Smooth muscle cell (in vitro differentiated cells): ENCODE results near the gene IRF9. TPM values are rescaled to one million over a fixed set of nuclear protein-coding genes. Genes with fewer than 3 reads are reported as not detected.

Experiments
- DNase-seq: peaks from one replicate; lab custom pipeline; 2025; ENCODE audit not compliant: unreplicated experiment; lab: John Stamatoyannopoulos, UW
- H2AFZ ChIP-seq: fragments of 200-600 bp; sonication (generic); 2 replicates; pipeline ENCODE4 v1.6.0; 2016; ENCODE audit warnings: antibody characterized with exemption, low read depth, mild to moderate bottlenecking
- H3F3A ChIP-seq: fragments of 200-600 bp; sonication (generic); 2 replicates; pipeline ENCODE4 v1.6.0; 2017; ENCODE audit warnings: antibody characterized with exemption, low read depth
- H3K27ac ChIP-seq: fragments of 200-600 bp; sonication (generic); 2 replicates; pipeline ENCODE4 v1.5.1; 2016; ENCODE audit warnings: low read depth, mild to moderate bottlenecking
- H3K27me3 ChIP-seq: fragments of 200-600 bp; sonication (generic); 2 replicates; pipeline ENCODE4 v1.6.1; 2016; ENCODE audit warnings: low read depth, mild to moderate bottlenecking
- H3K36me3 ChIP-seq: fragments of 200-600 bp; sonication (generic); 2 replicates; pipeline ENCODE4 v1.5.1; 2016; ENCODE audit warnings: low read depth
- H3K4me1 ChIP-seq: fragments of 200-600 bp; sonication (generic); 2 replicates; pipeline ENCODE4 v1.5.1; 2016; ENCODE audit warnings: low read depth
- H3K4me2 ChIP-seq: fragments of 200-600 bp; sonication (generic); 2 replicates; pipeline ENCODE4 v1.6.0; 2016; ENCODE audit warnings: mild to moderate bottlenecking
- H3K4me3 ChIP-seq: fragments of 200-600 bp; sonication (generic); 2 replicates; pipeline ENCODE4 v1.5.1; 2016; ENCODE audit warnings: mild to moderate bottlenecking
- H3K79me2 ChIP-seq: fragments of 200-600 bp; sonication (generic); 2 replicates; pipeline ENCODE4 v1.6.0; 2016; ENCODE audit warnings: low read depth, mild to moderate bottlenecking
- H3K9ac ChIP-seq: fragments of 200-600 bp; sonication (generic); 2 replicates; pipeline ENCODE4 v1.6.0; 2016; ENCODE audit warnings: low read depth
- H3K9me3 ChIP-seq: fragments of 200-600 bp; sonication (generic); replicated peaks from 2 replicates; pipeline ENCODE4 v1.5.1; 2016; ENCODE audit warnings: low read depth
- H4K20me1 ChIP-seq: fragments of 200-600 bp; sonication (generic); 2 replicates; pipeline ENCODE4 v1.6.0; 2016; ENCODE audit warnings: low read depth
- WGBS: methylation state at CpG from one replicate; pipeline ENCODE4 v1.1.7; 2016; ENCODE audit warnings: low lambda C conversion rate; 5-methylcytosine and 5-hydroxymethylcytosine counted together
- polyA plus RNA-seq: library from polyadenylated mRNA; unstranded; fragments of >200 nt; fragmentation: Nextera tagmentation; extraction: Ambion mirVana; gene quantifications from 2 replicates; pipeline ENCODE4 v1.2.1, GENCODE V29; 2016
- total RNA-seq: library from RNA; depleted of rRNA; stranded (reverse); fragments of >200 nt; gene quantifications from 2 replicates; pipeline ENCODE4 v1.2.3, GENCODE V29; 2014
- TF ChIP-seq, protein P1 (sequence below): fragments of 200-600 bp; sonication (generic); IDR thresholded peaks from 2 replicates; pipeline ENCODE4 v1.5.1; 2017; ENCODE audit warnings: borderline replicate concordance, mild to moderate bottlenecking, antibody characterized with exemption; ENCODE audit not compliant: insufficient read depth, poor library complexity, severe bottlenecking

The IRF9 gene
- total and polyA plus RNA-seq, 2 experiments from 2014 or later: 42.0 to 42.7 TPM

DNA sequence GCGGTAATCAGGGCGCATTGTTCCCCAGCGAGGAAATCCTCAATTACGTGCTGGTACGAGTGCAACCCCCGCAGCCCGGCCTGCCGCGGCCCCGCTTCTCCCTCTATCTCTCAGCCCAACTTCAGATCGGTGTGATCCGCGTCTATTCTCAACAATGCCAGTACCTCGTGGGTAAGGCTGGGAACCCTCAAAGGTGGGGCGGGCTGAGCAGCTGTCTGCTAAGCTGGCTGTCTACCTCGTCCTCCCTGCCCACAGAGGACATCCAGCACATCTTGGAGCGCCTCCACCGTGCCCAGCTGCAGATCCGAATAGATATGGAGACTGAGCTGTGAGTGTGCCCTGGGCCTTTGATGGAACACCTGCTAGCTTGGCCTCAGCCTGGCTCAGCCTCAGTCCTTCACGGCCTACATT lies 11.8 kb downstream of the IRF9 start:
- Histone ChIP-seq H3K27ac (no peak overlapping the region), H3K79me2 (no peaks in the 10 kb centered on the region), H3K4me1 (peaks cover 10% of the 10 kb centered on the region), H3F3A (no peaks in the 10 kb centered on the region), H3K27me3 (no peaks in the 10 kb centered on the region), H3K4me3 (peak overlapping the region; percentile 42), H2AFZ (no peak overlapping the region), H3K36me3 (no peaks in the 10 kb centered on the region), H3K9me3 (no peaks in the 10 kb centered on the region), H3K9ac (no peak overlapping the region), H4K20me1 (no peaks in the 10 kb centered on the region), H3K4me2 (peak overlapping the region; percentile 86)
- WGBS: 79% methylated on average over 20 of the region's 20 CpGs
- TF ChIP-seq, protein P1, sequence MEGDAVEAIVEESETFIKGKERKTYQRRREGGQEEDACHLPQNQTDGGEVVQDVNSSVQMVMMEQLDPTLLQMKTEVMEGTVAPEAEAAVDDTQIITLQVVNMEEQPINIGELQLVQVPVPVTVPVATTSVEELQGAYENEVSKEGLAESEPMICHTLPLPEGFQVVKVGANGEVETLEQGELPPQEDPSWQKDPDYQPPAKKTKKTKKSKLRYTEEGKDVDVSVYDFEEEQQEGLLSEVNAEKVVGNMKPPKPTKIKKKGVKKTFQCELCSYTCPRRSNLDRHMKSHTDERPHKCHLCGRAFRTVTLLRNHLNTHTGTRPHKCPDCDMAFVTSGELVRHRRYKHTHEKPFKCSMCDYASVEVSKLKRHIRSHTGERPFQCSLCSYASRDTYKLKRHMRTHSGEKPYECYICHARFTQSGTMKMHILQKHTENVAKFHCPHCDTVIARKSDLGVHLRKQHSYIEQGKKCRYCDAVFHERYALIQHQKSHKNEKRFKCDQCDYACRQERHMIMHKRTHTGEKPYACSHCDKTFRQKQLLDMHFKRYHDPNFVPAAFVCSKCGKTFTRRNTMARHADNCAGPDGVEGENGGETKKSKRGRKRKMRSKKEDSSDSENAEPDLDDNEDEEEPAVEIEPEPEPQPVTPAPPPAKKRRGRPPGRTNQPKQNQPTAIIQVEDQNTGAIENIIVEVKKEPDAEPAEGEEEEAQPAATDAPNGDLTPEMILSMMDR: no peak
- no peak for DNase-seq

- H3K9ac ChIP-seq: no peak overlapping the region
- no peaks in the 10 kb centered on the region for H3K36me3 ChIP-seq
- H3K4me2 ChIP-seq: no peak overlapping the region
- peaks cover 6% of the 10 kb centered on the region for H3K4me1 ChIP-seq
- TF ChIP-seq, protein P1: no peak
- H3K4me3 ChIP-seq: no peak overlapping the region
- H3K27me3 ChIP-seq: no peaks in the 10 kb centered on the region
- 99% methylated on average over 5 of the region's 5 CpGs for WGBS
- no peaks in the 10 kb centered on the region for H3K9me3 ChIP-seq
- no peaks in the 10 kb centered on the region for H3F3A ChIP-seq
- no peaks in the 10 kb centered on the region for H3K79me2 ChIP-seq
- no peak overlapping the region for H3K27ac ChIP-seq
- H2AFZ ChIP-seq: no peak overlapping the region
- DNase-seq: no peak
- no peaks in the 10 kb centered on the region for H4K20me1 ChIP-seq
Observed at GRCh38 chr14:24176599-24176998, 15.5 kb downstream of the IRF9 start.

DNA sequence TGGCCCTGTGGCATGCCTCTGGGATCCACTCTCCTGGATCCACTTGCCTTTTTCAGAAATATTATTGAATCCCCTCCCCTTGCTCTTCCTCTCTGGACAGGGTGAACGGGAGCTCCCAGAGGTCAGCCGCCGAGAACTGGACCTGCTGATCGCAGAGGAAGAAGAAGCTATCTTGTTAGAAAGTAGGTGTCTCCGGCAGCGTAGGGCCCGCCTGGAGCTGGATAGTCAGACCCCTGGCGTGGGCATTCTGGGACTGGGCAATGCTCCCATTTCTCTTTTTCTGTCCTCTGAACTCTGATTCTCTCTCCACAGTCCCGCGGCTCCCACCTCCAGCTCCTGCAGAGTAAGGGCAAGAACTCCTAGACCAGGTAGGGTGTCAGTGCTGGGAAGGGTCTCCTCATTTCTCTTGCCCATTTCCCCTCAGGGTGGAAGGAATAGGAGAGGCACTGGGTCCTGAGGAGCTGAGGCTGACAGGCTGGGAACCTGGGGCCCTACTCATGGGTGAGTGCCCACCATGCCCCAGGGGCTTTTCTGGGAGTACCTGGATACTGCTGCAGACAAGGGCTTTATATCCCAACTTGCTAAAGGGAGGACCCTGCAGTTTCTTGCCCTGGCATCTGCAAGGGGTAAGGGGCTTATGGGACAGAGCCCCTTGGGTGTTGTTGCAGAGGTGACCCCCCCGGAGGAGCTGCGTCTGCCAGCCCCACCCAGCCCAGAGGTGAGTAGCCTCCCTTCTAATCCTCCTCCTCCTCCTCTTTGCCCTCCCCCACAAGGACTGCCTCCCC lies 16.2 kb downstream of the IRF9 start:
- H3K4me1 ChIP-seq: peaks cover 4% of the 10 kb centered on the region
- no peak for DNase-seq
- H3F3A ChIP-seq: no peaks in the 10 kb centered on the region
- H3K36me3 ChIP-seq: no peaks in the 10 kb centered on the region
- 98% methylated on average over 12 of the region's 12 CpGs for WGBS
- H3K4me3 ChIP-seq: no peak overlapping the region
- H4K20me1 ChIP-seq: no peaks in the 10 kb centered on the region
- H3K9me3 ChIP-seq: no peaks in the 10 kb centered on the region
- H3K4me2 ChIP-seq: no peak overlapping the region
- H3K27me3 ChIP-seq: no peaks in the 10 kb centered on the region
- TF ChIP-seq, protein P1: no peak
- H3K79me2 ChIP-seq: no peaks in the 10 kb centered on the region
- H3K27ac ChIP-seq: no peak overlapping the region
- H2AFZ ChIP-seq: no peak overlapping the region
- no peak overlapping the region for H3K9ac ChIP-seq

- Histone ChIP-seq H2AFZ (no peak overlapping the region), H3K79me2 (no peaks in the 10 kb centered on the region), H3K4me3 (no peak overlapping the region), H3K27ac (no peak overlapping the region), H3K4me2 (no peak overlapping the region), H3K4me1 (no peaks in the 10 kb centered on the region), H3K9ac (no peak overlapping the region), H3K9me3 (no peaks in the 10 kb centered on the region), H3F3A (no peaks in the 10 kb centered on the region), H4K20me1 (no peaks in the 10 kb centered on the region), H3K36me3 (no peaks in the 10 kb centered on the region), H3K27me3 (no peaks in the 10 kb centered on the region)
- DNase-seq: no peak
- WGBS: 96% methylated on average over 14 of the region's 14 CpGs
- TF ChIP-seq, protein P1: no peak
Observed at GRCh38 chr14:24177891-24178290, 16.8 kb downstream of the IRF9 start.
